Endothelial cell of umbilical vein (primary cell): Measurements from ENCODE around the gene LMAN1L. TPM values are rescaled to one million over a fixed set of nuclear protein-coding genes. Genes with fewer than 3 reads are reported as not detected.

ENCODE experiments used
- BruUV-seq: library from RNA; stranded (reverse); fragments of 400-500 nt; replicated peaks from 2 replicates; lab custom pipeline; 2021; lab: Mats Ljungman, UMichigan
- CTCF ChIA-PET: fragments of 300-600, 350-600 bp; sonication (Branson Sonifier 250); formaldehyde crosslinking; loops from one replicate; lab custom pipeline; 2021; ENCODE audit warnings: antibody characterized with exemption, inconsistent platforms; lab: Charles Lee
- POLR2A ChIA-PET: fragments of 300-600, 350-600 bp; sonication (Branson Sonifier 250); formaldehyde crosslinking; loops from one replicate; lab custom pipeline; 2021; ENCODE audit warnings: antibody characterized with exemption, inconsistent platforms; lab: Charles Lee
- DNase-seq: peaks from one replicate; pipeline ENCODE4 v3.0.0-alpha.2; 2011; ENCODE audit warnings: low read depth, low spot score
- FAIRE-seq: peaks from 2 replicates; lab custom pipeline; 2011; peaks lifted over from hg19 to GRCh38; lab: Jason Lieb, UNC
- H2AFZ ChIP-seq: 2 replicates; pipeline ENCODE4 v1.6.0; 2012; ENCODE audit warnings: low read depth, low read length, control low read depth, inconsistent platforms
- H3K27ac ChIP-seq: 2 replicates; pipeline ENCODE4 v1.5.1; 2011; ENCODE audit warnings: low read depth, mild to moderate bottlenecking, control low read depth, low read length, moderate library complexity; ENCODE audit not compliant: insufficient read depth
- H3K27me3 ChIP-seq, 2 experiments: 2 replicates each; pipeline versions ENCODE4 v1.6.0 to v1.6.1; 2011; ENCODE audit warnings: low read length in 2 of 2, mixed read lengths in 1 of 2; ENCODE audit not compliant: control insufficient read depth in 2 of 2, insufficient read depth in 2 of 2
- H3K36me3 ChIP-seq, 2 experiments: 2 replicates in 1 of 2; 3 replicates in 1 of 2; pipeline ENCODE4 v1.5.1; 2011; ENCODE audit warnings: low read length in 2 of 2, mild to moderate bottlenecking in 1 of 2, moderate library complexity in 1 of 2; ENCODE audit not compliant: control insufficient read depth in 2 of 2, insufficient read depth in 2 of 2; ENCODE audit errors: extremely low read depth in 1 of 2
- H3K4me1 ChIP-seq: 3 replicates; pipeline ENCODE4 v1.5.1; 2011; ENCODE audit warnings: mild to moderate bottlenecking, low read length; ENCODE audit not compliant: control insufficient read depth, insufficient read depth; ENCODE audit errors: extremely low read depth
- H3K4me2 ChIP-seq: 2 replicates; pipeline ENCODE4 v1.6.1; 2011; ENCODE audit warnings: low read length, control low read depth, mixed read lengths; ENCODE audit not compliant: insufficient read depth
- H3K4me3 ChIP-seq, 3 experiments: fragments of 200-600 bp in 1 of 3; sonication (generic), shearing (Covaris generic) in 1 of 3; replicated peaks in 1 of 3; 2 replicates each; pipeline ENCODE4 v1.5.1; 2011 to 2016; ENCODE audit warnings: control low read depth in 3 of 3, low read length in 3 of 3, mild to moderate bottlenecking in 2 of 3, inconsistent platforms in 1 of 3, low read depth in 1 of 3, moderate library complexity in 1 of 3; ENCODE audit not compliant: insufficient read depth in 1 of 3
- H3K79me2 ChIP-seq: 2 replicates; pipeline ENCODE4 v1.6.0; 2012; ENCODE audit warnings: low read length, inconsistent platforms; ENCODE audit not compliant: control insufficient read depth, insufficient read depth
- H3K9ac ChIP-seq: replicated peaks from 2 replicates; pipeline ENCODE3; 2011; ENCODE audit warnings: low read length, control low read depth; ENCODE audit not compliant: insufficient read depth; ENCODE audit errors: extremely low read depth
- H3K9me1 ChIP-seq: replicated peaks from 3 replicates; pipeline ENCODE4 v1.6.0; 2011; ENCODE audit warnings: mild to moderate bottlenecking, low read length; ENCODE audit not compliant: control insufficient read depth, insufficient read depth; ENCODE audit errors: extremely low read depth
- H3K9me3 ChIP-seq: replicated peaks from 2 replicates; pipeline ENCODE4 v1.5.1; 2012; ENCODE audit warnings: low read length, inconsistent platforms; ENCODE audit not compliant: control insufficient read depth, insufficient read depth
- H4K20me1 ChIP-seq: replicated peaks from 2 replicates; pipeline ENCODE3; 2011; ENCODE audit warnings: mild to moderate bottlenecking, low read length; ENCODE audit not compliant: control insufficient read depth, insufficient read depth; ENCODE audit errors: extremely low read depth
- EZH2 ChIP-seq: IDR thresholded peaks from 2 replicates; pipeline ENCODE4 v1.6.1; 2012; ENCODE audit warnings: borderline replicate concordance, low read depth, mild to moderate bottlenecking, moderate library complexity, low read length, inconsistent platforms; ENCODE audit not compliant: severe bottlenecking
- FOS ChIP-seq: IDR thresholded peaks from 2 replicates; pipeline ENCODE4 v1.6.1; 2011; ENCODE audit warnings: mild to moderate bottlenecking, low read length, moderate library complexity, borderline replicate concordance; ENCODE audit not compliant: insufficient read depth
- GATA2 ChIP-seq: IDR thresholded peaks from 2 replicates; pipeline ENCODE4 v1.7.0; 2011; ENCODE audit warnings: low read depth, mild to moderate bottlenecking, moderate library complexity, mixed read lengths, low read length; ENCODE audit not compliant: insufficient read length, insufficient read depth
- JUN ChIP-seq: IDR thresholded peaks from 2 replicates; pipeline ENCODE4 v1.6.1; 2011; ENCODE audit warnings: borderline replicate concordance, low read depth; ENCODE audit not compliant: insufficient read length, insufficient read depth
- MYC ChIP-seq: IDR thresholded peaks from one replicate; pipeline ENCODE4 v1.6.1; 2011; ENCODE audit warnings: mild to moderate bottlenecking, low read depth, low read length
- POLR2A ChIP-seq: IDR thresholded peaks from 2 replicates; pipeline ENCODE4 v1.6.1; 2012; ENCODE audit warnings: low read depth, mild to moderate bottlenecking, control low read depth, low read length
- POLR2AphosphoS5 ChIP-seq: IDR thresholded peaks from 2 replicates; pipeline ENCODE4 v1.6.1; 2012; ENCODE audit warnings: low read depth, mild to moderate bottlenecking, control low read depth, low read length, moderate library complexity; ENCODE audit not compliant: insufficient read depth
- dilution Hi-C: fragments of 300-500 bp; cut with MboI; formaldehyde crosslinking; loops from one replicate; pipeline ENCODE4 v1.15.0; 2019; ENCODE audit warnings: low sequenced_read_pairs; ENCODE audit not compliant: extremely low pct_ligation_motif_present
- intact Hi-C: fragments of 100-400 bp; cut with micrococcal nuclease; formaldehyde crosslinking; loops from one replicate; pipeline ENCODE4 v1.10.0; 2022
- polyA plus RNA-seq, 4 experiments: library from polyadenylated mRNA; depleted of rRNA in 3 of 4; stranded (reverse) in 3 of 4; unstranded in 1 of 4; fragments of >200 nt; gene quantifications; 2 replicates each; pipeline versions ENCODE4 v1.2.1 to v1.2.3, GENCODE V29; 2011 to 2012; ENCODE audit warnings: missing spikeins in 1 of 4
- total RNA-seq: library from RNA; stranded (reverse); gene quantifications from 2 replicates; pipeline ENCODE4 v1.2.3, GENCODE V29; 2021
- TF ChIP-seq, protein P1 (sequence below): IDR thresholded peaks from 2 replicates; pipeline ENCODE4 v1.6.1; 2011; ENCODE audit not compliant: insufficient read depth, insufficient read length
- TF ChIP-seq, protein P2 (sequence below), 2 donors: IDR thresholded peaks; 1 replicate in 1 of 2; 2 replicates in 1 of 2; pipeline ENCODE4 v1.5.1; 2011; ENCODE audit warnings: low read length in 2 of 2, mild to moderate bottlenecking in 2 of 2, moderate library complexity in 2 of 2, control low read depth in 1 of 2, inconsistent platforms in 1 of 2, low read depth in 1 of 2; ENCODE audit not compliant: insufficient read depth in 1 of 2; ENCODE audit errors: extremely low read depth in 1 of 2

Gene LMAN1L
- total and polyA plus RNA-seq, 2 donors (not counting 3 experiments of a cell fraction or from before 2014, with no cell fraction given) = not detected

GRCh38 chr15:74777769-74778598 lies 34.7 kb upstream of the LMAN1L start:
- Histone ChIP-seq H3K36me3 (no peaks in the 10 kb centered on the region), H3K4me1 (peaks cover 28% of the 10 kb centered on the region), H3K4me3 (no peak overlapping the region), H3K9me3 (no peaks in the 10 kb centered on the region), H2AFZ (no peak overlapping the region), H3K27me3 (no peaks in the 10 kb centered on the region), H3K27ac (no peak overlapping the region), H3K9ac (no peak overlapping the region), H4K20me1 (no peaks in the 10 kb centered on the region), H3K79me2 (peaks cover 7% of the 10 kb centered on the region), H3K4me2 (no peak overlapping the region), H3K9me1 (no peaks in the 10 kb centered on the region)
- DNase-seq (no peak), FAIRE-seq (no peak)
- dilution Hi-C loops (no loop called here), intact Hi-C loops (loop anchor here (2.0 to 10.0 kb wide), 2 partner anchors 65 to 427 kb away; partner anchors contain the start of genes C15orf39 and ULK3)
- BruUV-seq = no TSS peak
- CTCF ChIA-PET = interaction anchor here (0.6 to 8.3 kb wide), 16 partner anchors 8 to 176 kb away, joined by 3 to 98 read pairs (median 4); partner anchors contain the start of genes CPLX3, FAM219B and ULK3
- POLR2A ChIA-PET = interaction anchor here (0.7 kb wide), 2 partner anchors 63 to 140 kb away, joined by 4 read pairs; no protein-coding TSS in a partner anchor
- no peak for TF ChIP-seq POLR2AphosphoS5
- TF ChIP-seq FOS = no peak
- TF ChIP-seq, protein P1, sequence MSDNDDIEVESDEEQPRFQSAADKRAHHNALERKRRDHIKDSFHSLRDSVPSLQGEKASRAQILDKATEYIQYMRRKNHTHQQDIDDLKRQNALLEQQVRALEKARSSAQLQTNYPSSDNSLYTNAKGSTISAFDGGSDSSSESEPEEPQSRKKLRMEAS = no peak
- TF ChIP-seq MYC = no peak
- no peak for TF ChIP-seq EZH2
- TF ChIP-seq JUN = no peak
- TF ChIP-seq GATA2 = no peak
- no peak for TF ChIP-seq POLR2A
- TF ChIP-seq, protein P2, sequence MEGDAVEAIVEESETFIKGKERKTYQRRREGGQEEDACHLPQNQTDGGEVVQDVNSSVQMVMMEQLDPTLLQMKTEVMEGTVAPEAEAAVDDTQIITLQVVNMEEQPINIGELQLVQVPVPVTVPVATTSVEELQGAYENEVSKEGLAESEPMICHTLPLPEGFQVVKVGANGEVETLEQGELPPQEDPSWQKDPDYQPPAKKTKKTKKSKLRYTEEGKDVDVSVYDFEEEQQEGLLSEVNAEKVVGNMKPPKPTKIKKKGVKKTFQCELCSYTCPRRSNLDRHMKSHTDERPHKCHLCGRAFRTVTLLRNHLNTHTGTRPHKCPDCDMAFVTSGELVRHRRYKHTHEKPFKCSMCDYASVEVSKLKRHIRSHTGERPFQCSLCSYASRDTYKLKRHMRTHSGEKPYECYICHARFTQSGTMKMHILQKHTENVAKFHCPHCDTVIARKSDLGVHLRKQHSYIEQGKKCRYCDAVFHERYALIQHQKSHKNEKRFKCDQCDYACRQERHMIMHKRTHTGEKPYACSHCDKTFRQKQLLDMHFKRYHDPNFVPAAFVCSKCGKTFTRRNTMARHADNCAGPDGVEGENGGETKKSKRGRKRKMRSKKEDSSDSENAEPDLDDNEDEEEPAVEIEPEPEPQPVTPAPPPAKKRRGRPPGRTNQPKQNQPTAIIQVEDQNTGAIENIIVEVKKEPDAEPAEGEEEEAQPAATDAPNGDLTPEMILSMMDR (IDR thresholded peaks at IDR 0.05; ENCODE audit: extremely low read depth in 1 of 2, insufficient read depth in 1 of 2, low read depth in 1 of 2, low read length in 2 of 2) = no peak
